NCI-H2081 (cell line): ENCODE results near the gene CPNE4.
"Not testable (repeated sequence)": the region's sequence is repeated elsewhere in the genome, so short reads cannot be mapped to it uniquely, and the experiment has no call there.

Experiments
- DNase-seq, 2 experiments: peaks; one replicate each; lab custom pipeline; 2025; lab: John Stamatoyannopoulos, UW

Gene CPNE4

GRCh38 chr3:131535131-131535530 lies 499.7 kb downstream of the CPNE4 start:
- no peak for DNase-seq

- DNase-seq = no peak
Measured at GRCh38 chr3:131532645-131533044, 502.2 kb downstream of the CPNE4 start.

- no peak for DNase-seq
Measured at GRCh38 chr3:131530843-131531242, 504.0 kb downstream of the CPNE4 start.

GRCh38 chr3:131530388-131530787 lies 504.4 kb downstream of the CPNE4 start:
- DNase-seq = no peak

- DNase-seq = no peak
Measured at GRCh38 chr3:131526801-131527347, 507.9 kb downstream of the CPNE4 start.

GRCh38 chr3:131518680-131519079 lies 516.1 kb downstream of the CPNE4 start:
- no peak for DNase-seq

- no peak for DNase-seq
Measured at GRCh38 chr3:131505421-131505820, 529.4 kb downstream of the CPNE4 start.

GRCh38 chr3:131503320-131503635 lies 531.5 kb downstream of the CPNE4 start:
- peak; percentile 51 to 80 for DNase-seq

- DNase-seq = peak; percentile 96 to 98
Measured at GRCh38 chr3:131502530-131503319, 532.1 kb downstream of the CPNE4 start, which contains the start of gene MRPL3. TSS of gene MRPL3 (minus strand) at chr3:131502971. CDS start at chr3:131502821, 150 bp downstream.

GRCh38 chr3:131501949-131502348 lies 532.9 kb downstream of the CPNE4 start:
- DNase-seq = no peak

GRCh38 chr3:131494706-131495105 lies 540.1 kb downstream of the CPNE4 start:
- DNase-seq = no peak

GRCh38 chr3:131491775-131492174 lies 543.0 kb downstream of the CPNE4 start:
- DNase-seq = no peak

GRCh38 chr3:131491084-131491483 lies 543.7 kb downstream of the CPNE4 start:
- no peak for DNase-seq

- DNase-seq = not testable (repeated sequence)
Measured at GRCh38 chr3:131486545-131486944, 548.3 kb downstream of the CPNE4 start.

GRCh38 chr3:131485119-131485518 lies 549.7 kb downstream of the CPNE4 start:
- DNase-seq = no peak

- no peak for DNase-seq
Measured at GRCh38 chr3:131484496-131485111, 550.2 kb downstream of the CPNE4 start.
